Transverse colon (tissue), 4 donors: ENCODE measurements around the gene TGFB1I1. TPM values are rescaled to one million over a fixed set of nuclear protein-coding genes. Genes with fewer than 3 reads are reported as not detected.
"Not testable (repeated sequence)": the region's sequence is repeated elsewhere in the genome, so short reads cannot be mapped to it uniquely, and the experiment has no call there.

Source experiments
- DNase-seq: peaks from one replicate; pipeline ENCODE4 v3.0.0-alpha.2; 2019
- H3K27ac ChIP-seq, 4 donors: fragments of 200-600 bp; sonication (generic); 2 replicates each; pipeline ENCODE4 v1.5.1; 2016 to 2018; ENCODE audit warnings: inconsistent platforms in 4 of 4
- H3K27me3 ChIP-seq: fragments of 200-600 bp; sonication (generic); 2 replicates; pipeline ENCODE4 v1.5.1; 2017; ENCODE audit warnings: inconsistent platforms
- H3K36me3 ChIP-seq, 4 donors: fragments of 200-600 bp; sonication (generic); 2 replicates each; pipeline ENCODE4 v1.5.1; 2017 to 2019; ENCODE audit warnings: inconsistent platforms in 4 of 4
- H3K4me1 ChIP-seq, 4 donors: fragments of 200-600 bp; sonication (generic); 2 replicates each; pipeline ENCODE4 v1.5.1; 2017 to 2020; ENCODE audit warnings: inconsistent platforms in 4 of 4
- H3K4me3 ChIP-seq, 4 donors: fragments of 200-600 bp; sonication (generic); 1 replicate in 1 of 4; 2 replicates in 3 of 4; pipeline versions ENCODE4 v1.5.1 to v1.6.1; 2017 to 2019; ENCODE audit warnings: inconsistent platforms in 4 of 4
- H3K9me3 ChIP-seq, 2 donors: fragments of 200-600 bp; sonication (generic); 2 replicates each; pipeline ENCODE4 v1.5.1; 2017 to 2019; ENCODE audit warnings: inconsistent platforms in 2 of 2
- EP300 ChIP-seq: sonication (generic); formaldehyde crosslinking; IDR thresholded peaks from one replicate; pipeline ENCODE4 v1.6.1; 2017; ENCODE audit warnings: antibody characterized with exemption, low read depth
- POLR2A ChIP-seq: fragments of 450-650 bp; IDR thresholded peaks from one replicate; pipeline ENCODE4 v1.6.1; 2016; ENCODE audit warnings: antibody characterized with exemption, mild to moderate bottlenecking, moderate library complexity
- POLR2AphosphoS5 ChIP-seq, 3 donors: sonication (generic); formaldehyde crosslinking; IDR thresholded peaks; one replicate each; pipeline ENCODE4 v1.6.1; 2016; ENCODE audit warnings: antibody characterized with exemption in 3 of 3
- WGBS, 2 donors: methylation state at CpG; one replicate each; pipeline ENCODE4 v1.1.5; 2018; ENCODE audit warnings: low coverage in 1 of 2; 5-methylcytosine and 5-hydroxymethylcytosine counted together
- in situ Hi-C, 4 donors: fragments of 200-750 bp; cut with MboI; loops; one replicate each; pipeline versions ENCODE4 v1.15.0 to v1.15.1; 2017; ENCODE audit warnings: low sequenced_read_pairs in 3 of 4, low pct_ligation_motif_present in 1 of 4, low pct_unique_long_range_greater_than_20kb in 1 of 4
- intact Hi-C: fragments of 100-400 bp; cut with DNase I; formaldehyde crosslinking; loops from one replicate; pipeline ENCODE4 v1.15.1; 2023; ENCODE audit warnings: low total_unique reads
- total RNA-seq, 4 donors: library from RNA; depleted of rRNA; stranded (reverse); fragments of >200 nt; gene quantifications; one replicate each; pipeline ENCODE4 v1.1.0, GENCODE V29; 2016
- TF ChIP-seq, protein P1 (sequence below), 5 experiments: fragments of 200-600 bp in 3 of 5; fragments of 450-650 bp in 2 of 5; sonication (generic) in 3 of 5; IDR thresholded peaks; 1 replicate in 2 of 5; 2 replicates in 3 of 5; pipeline ENCODE4 v1.5.1; 2016 to 2017; ENCODE audit warnings: antibody characterized with exemption in 5 of 5, inconsistent platforms in 3 of 5, mild to moderate bottlenecking in 2 of 5, moderate library complexity in 1 of 5

TGFB1I1 gene
- total RNA-seq, 4 donors from 2014 or later: 43.0 to 102 (median 61.4) TPM

DNA sequence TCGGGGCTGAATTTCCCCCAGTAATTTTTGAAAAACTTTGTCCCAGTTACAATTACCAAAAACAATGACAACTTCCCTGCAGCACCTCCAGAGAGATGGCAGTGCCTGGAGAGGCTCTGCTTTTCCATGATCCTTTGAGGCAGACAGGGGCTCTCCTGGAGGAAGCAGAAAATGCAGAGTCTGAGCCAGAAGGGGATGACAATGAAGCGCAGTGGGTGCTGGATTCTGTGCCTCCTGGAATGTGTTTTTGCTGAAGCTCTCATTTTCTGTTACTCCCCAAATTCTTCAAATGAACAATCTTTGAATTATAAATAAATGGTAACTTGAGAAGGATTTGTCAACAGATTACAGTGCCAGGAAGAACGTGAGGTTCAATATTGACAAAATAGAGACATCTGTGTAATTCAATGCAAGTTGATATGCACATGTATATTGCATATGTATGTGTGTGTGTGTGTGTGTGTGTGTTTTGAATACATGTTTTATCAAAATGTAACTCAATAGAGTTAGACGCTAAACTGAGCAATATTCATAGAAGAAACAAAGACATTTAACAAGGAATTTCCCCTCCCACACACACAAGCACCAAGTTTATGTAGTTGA, 45.9 kb downstream of the TGFB1I1 start:
- in situ Hi-C loops (loop anchor here in 1 of 4 donors (10.0 kb wide), 1 partner anchor 177 kb away; no protein-coding TSS in a partner anchor), intact Hi-C loops (no loop called here)
- Histone ChIP-seq H3K27me3 (no peaks in the 10 kb centered on the region), H3K4me3 (no peak overlapping the region), H3K27ac (no peak overlapping the region), H3K36me3 (no peaks in the 10 kb centered on the region), H3K9me3 (no peaks in the 10 kb centered on the region), H3K4me1 (no peaks in the 10 kb centered on the region)
- TF ChIP-seq POLR2AphosphoS5 (IDR thresholded peaks at IDR 0.05) (no peak), EP300 (no peak), POLR2A (no peak)
- TF ChIP-seq, protein P1, sequence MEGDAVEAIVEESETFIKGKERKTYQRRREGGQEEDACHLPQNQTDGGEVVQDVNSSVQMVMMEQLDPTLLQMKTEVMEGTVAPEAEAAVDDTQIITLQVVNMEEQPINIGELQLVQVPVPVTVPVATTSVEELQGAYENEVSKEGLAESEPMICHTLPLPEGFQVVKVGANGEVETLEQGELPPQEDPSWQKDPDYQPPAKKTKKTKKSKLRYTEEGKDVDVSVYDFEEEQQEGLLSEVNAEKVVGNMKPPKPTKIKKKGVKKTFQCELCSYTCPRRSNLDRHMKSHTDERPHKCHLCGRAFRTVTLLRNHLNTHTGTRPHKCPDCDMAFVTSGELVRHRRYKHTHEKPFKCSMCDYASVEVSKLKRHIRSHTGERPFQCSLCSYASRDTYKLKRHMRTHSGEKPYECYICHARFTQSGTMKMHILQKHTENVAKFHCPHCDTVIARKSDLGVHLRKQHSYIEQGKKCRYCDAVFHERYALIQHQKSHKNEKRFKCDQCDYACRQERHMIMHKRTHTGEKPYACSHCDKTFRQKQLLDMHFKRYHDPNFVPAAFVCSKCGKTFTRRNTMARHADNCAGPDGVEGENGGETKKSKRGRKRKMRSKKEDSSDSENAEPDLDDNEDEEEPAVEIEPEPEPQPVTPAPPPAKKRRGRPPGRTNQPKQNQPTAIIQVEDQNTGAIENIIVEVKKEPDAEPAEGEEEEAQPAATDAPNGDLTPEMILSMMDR (IDR thresholded peaks at IDR 0.05): no peak
- no peak for DNase-seq
- WGBS, 2 donors: 59 to 69% methylated on average over 3 to 4 of the region's 4 CpGs

GRCh38 chr16:31519759-31520431, 47.9 kb downstream of the TGFB1I1 start:
- no peaks in the 10 kb centered on the region for H3K27me3 ChIP-seq
- no peak overlapping the region for H3K27ac ChIP-seq
- H3K4me3 ChIP-seq: no peak overlapping the region
- no peaks in the 10 kb centered on the region for H3K4me1 ChIP-seq
- 87% methylated on average over 2 of the region's 2 CpGs; no CpG with 5 or more reads in 1 of the 2 donors for WGBS, 2 donors
- intact Hi-C loops: no loop called here
- TF ChIP-seq EP300: no peak
- no peak for TF ChIP-seq POLR2A
- TF ChIP-seq, protein P1 (IDR thresholded peaks at IDR 0.05): no peak
- no peak for TF ChIP-seq POLR2AphosphoS5 (IDR thresholded peaks at IDR 0.05)
- H3K36me3 ChIP-seq: no peaks in the 10 kb centered on the region
- H3K9me3 ChIP-seq: no peaks in the 10 kb centered on the region
- DNase-seq: no peak
- in situ Hi-C loops: loop anchor here in 1 of 4 donors (10.0 kb wide), 1 partner anchor 175 kb away; no protein-coding TSS in a partner anchor

DNA sequence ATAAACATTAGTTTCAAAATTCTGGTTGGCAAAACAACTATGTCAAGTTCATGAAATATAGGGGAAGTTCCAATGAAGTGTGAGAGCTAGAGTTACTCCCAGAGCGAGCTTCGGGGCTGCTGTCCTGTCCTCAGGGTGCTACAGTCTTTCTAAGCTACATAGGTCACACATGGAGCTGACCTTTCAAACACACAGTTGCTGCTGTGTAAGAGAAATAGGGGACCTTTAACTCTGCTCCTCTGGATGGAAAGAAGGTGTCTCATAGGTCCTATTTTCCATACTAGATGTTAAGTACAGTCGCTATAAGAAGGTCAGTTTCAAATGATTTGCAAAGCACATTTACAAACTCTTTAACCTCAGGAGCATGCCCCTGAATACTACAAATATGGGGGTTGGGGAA, 49.4 kb downstream of the TGFB1I1 start:
- intact Hi-C loops (no loop called here), in situ Hi-C loops (no loop called here)
- Histone ChIP-seq H3K9me3 (no peaks in the 10 kb centered on the region), H3K4me1 (no peaks in the 10 kb centered on the region), H3K27ac (no peak overlapping the region), H3K4me3 (no peak overlapping the region), H3K27me3 (no peaks in the 10 kb centered on the region), H3K36me3 (no peaks in the 10 kb centered on the region)
- no peak for DNase-seq
- no peak for TF ChIP-seq POLR2AphosphoS5 (IDR thresholded peaks at IDR 0.05)
- no peak for TF ChIP-seq EP300
- TF ChIP-seq POLR2A: no peak
- TF ChIP-seq, protein P1 (IDR thresholded peaks at IDR 0.05): no peak
- WGBS, 2 donors: 79 to 100% methylated on average over 1 to 3 of the region's 3 CpGs

- intact Hi-C loops: no loop called here
- H3K36me3 ChIP-seq: no peaks in the 10 kb centered on the region
- no peaks in the 10 kb centered on the region for H3K27me3 ChIP-seq
- DNase-seq: no peak
- TF ChIP-seq POLR2A: no peak
- no peak for TF ChIP-seq POLR2AphosphoS5 (IDR thresholded peaks at IDR 0.05)
- no peak for TF ChIP-seq EP300
- TF ChIP-seq, protein P1 (IDR thresholded peaks at IDR 0.05): no peak
- no peaks in the 10 kb centered on the region for H3K4me1 ChIP-seq
- no peak overlapping the region for H3K4me3 ChIP-seq
- H3K9me3 ChIP-seq: no peaks in the 10 kb centered on the region
- 93% methylated on average over 6 of the region's 6 CpGs; no CpG with 5 or more reads in 1 of the 2 donors for WGBS, 2 donors
- H3K27ac ChIP-seq: no peak overlapping the region
- in situ Hi-C loops: no loop called here
Observed at GRCh38 chr16:31522071-31522470, 50.1 kb downstream of the TGFB1I1 start.

DNA sequence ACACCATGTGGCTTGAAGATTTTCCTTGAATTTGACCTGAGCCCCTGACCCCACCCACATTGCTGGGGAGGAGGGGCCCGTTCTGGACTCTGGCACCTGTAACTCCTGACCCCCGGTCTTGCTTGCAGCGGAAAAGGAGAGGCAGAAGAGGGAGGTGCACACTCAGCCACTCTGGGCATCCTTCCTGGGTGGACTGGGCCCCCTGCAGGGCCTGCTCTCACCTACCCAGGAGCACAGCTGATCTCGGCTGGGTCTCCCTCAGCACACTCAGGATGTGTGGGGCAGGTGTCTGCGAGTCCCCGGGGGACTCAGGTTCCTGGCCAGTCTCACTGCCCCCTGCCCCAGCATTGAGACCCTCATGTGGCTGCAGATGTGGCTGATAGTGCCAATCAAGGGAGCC, 51.8 kb downstream of the TGFB1I1 start:
- H3K36me3 ChIP-seq, H3K4me1 ChIP-seq, DNase-seq, in situ Hi-C loops, H3K27ac ChIP-seq, H3K9me3 ChIP-seq, H3K4me3 ChIP-seq, intact Hi-C loops: not testable (repeated sequence)
- 87% methylated on average over 3 of the region's 6 CpGs; no CpG with 5 or more reads in 1 of the 2 donors for WGBS, 2 donors
- H3K27me3 ChIP-seq: peaks cover 16% of the 10 kb centered on the region
